Measurements from ENCODE around the gene PXT1. TPM values are rescaled to one million over a fixed set of nuclear protein-coding genes. Genes with fewer than 3 reads are reported as not detected.
"Not testable (repeated sequence)": the region's sequence is repeated elsewhere in the genome, so short reads cannot be mapped to it uniquely, and the experiment has no call there.

The PXT1 gene
- total and polyA plus RNA-seq, 9 of the 15 experiments (the other 6 are each of a cell fraction or from before 2014, with no cell fraction given) = 0.09 to 0.11 (median 0.10) TPM; not detected in 5

DNA sequence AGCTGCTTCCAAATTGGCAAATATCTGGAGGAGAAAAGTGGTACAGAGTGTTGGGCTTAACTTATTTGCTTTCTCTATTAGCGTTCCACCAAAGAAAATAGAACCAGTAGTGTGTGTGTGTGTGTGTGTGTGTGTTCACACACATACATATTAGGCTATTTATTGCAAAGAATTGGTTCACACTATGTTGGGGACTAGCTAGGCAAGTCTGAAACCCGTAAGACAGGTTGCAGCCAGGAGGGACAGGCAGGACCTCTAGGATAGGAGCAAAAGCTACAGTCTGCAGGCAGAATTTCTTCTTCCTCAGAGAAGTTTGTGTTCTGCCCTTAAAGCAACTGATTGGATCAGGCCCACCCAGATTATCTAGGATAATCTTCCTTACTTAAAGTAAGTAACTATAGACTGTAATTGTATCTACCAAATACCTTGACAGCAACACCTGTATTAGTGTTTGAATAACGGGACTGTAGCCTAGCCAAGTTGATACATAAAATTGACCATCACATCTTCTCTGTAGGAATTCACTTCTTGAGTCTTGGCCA is 12.9 kb upstream of the PXT1 start:
- ATAC-seq = no peak
- Histone ChIP-seq H3K9me3 (replicated peaks; ENCODE audit: control insufficient read depth, insufficient read depth, low read depth, low read length) (no peaks in the 10 kb centered on the region), H4K20me1 (replicated peaks; ENCODE audit: control insufficient read depth, insufficient read depth, low read length) (peaks cover 3% of the 10 kb centered on the region; the same call in 1 of the 2 replicates), H3K4me2 (ENCODE audit: insufficient read depth, low read length) (no peak overlapping the region), H3K79me2 (ENCODE audit: control insufficient read depth, insufficient read depth, low read length) (peaks cover 87% of the 10 kb centered on the region), H3K9ac (ENCODE audit: insufficient read depth in 1 of 2, low read depth in 2 of 2, low read length in 2 of 2) (no peak overlapping the region), H3K27ac (ENCODE audit: extremely low read depth, low read depth, low read length) (no peak overlapping the region), H3K36me3 (ENCODE audit: control insufficient read depth, insufficient read depth, low read length) (peaks cover 44% of the 10 kb centered on the region), H3K27me3 (ENCODE audit: control insufficient read depth in 2 of 2, insufficient read depth in 2 of 2, low read length in 2 of 2) (no peaks in the 10 kb centered on the region), H3K9me1 (ENCODE audit: control insufficient read depth, insufficient read depth, low read length) (no peaks in the 10 kb centered on the region), H3K4me3 (no peak overlapping the region), H2AFZ (ENCODE audit: low read depth, low read length) (no peak overlapping the region), H3K4me1 (replicated peaks in 1 of 2; ENCODE audit: control insufficient read depth in 2 of 2, insufficient read depth in 2 of 2, low read length in 2 of 2) (peaks cover 0 to 4% of the 10 kb centered on the region in 2 experiments; a peak in 1 of 5 replicates)
- ChIA-PET POLR2A (interaction anchor here (0.9 to 1.8 kb wide), 4 partner anchors 9 to 14 kb away, joined by 3 to 7 read pairs (median 4); no protein-coding TSS in a partner anchor), CTCF (ENCODE audit: low intra/inter-chr PET ratio) (no interaction called here)
- 90% methylated on average over 3 of the region's 3 CpGs for WGBS (ENCODE audit: insufficient coverage, low coverage, missing lambda C conversion rate)
- TF ChIP-seq PHB2 (IDR thresholded peaks at IDR 0.05; ENCODE audit: low read depth) (no peak), ZNF134 (CRISPR knock-in tag; conservative IDR thresholded peaks at IDR 0.05) (peak; percentile 88), ADNP (tag; IDR thresholded peaks at IDR 0.05) (no peak), WHSC1 (IDR thresholded peaks at IDR 0.05; ENCODE audit: low read length) (no peak), CHCHD3 (CRISPR knock-in tag; IDR thresholded peaks at IDR 0.05) (no peak)
- in situ Hi-C loops (cut with MboI) = no loop called here
- intact Hi-C loops (cut with micrococcal nuclease) = no loop called here
- no peak for FAIRE-seq
- BruUV-seq (replicated peaks) = no TSS peak
- DNase-seq (ENCODE audit: extremely low read depth in 1 of 4, low spot score in 3 of 4) = no peak

DNA sequence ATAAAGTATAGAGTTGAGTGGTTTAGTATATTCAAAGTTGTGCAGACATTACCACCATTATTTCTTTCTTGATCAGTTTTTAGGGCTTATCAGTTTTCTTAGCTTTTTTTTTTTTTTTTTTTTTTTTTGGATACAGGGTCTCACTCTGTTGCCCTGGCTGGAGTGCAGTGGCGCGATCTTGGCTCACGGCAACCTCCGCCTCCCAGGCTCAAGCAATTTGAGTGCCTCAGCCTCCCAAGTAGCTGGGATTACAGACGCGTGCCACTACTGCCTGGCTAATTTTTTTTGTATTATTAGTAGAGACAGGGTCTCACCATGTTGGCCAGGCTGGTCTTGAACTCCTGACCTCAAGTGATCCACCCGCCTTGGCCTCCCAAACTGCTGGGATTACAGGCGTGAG is 10.2 kb upstream of the PXT1 start:
- H3K9me3 ChIP-seq (replicated peaks; ENCODE audit: control insufficient read depth, insufficient read depth, low read depth, low read length); H4K20me1 ChIP-seq (replicated peaks; ENCODE audit: control insufficient read depth, insufficient read depth, low read length); in situ Hi-C loops (cut with MboI); H2AFZ ChIP-seq (ENCODE audit: low read depth, low read length); CTCF ChIA-PET (ENCODE audit: low intra/inter-chr PET ratio); H3K4me2 ChIP-seq (ENCODE audit: insufficient read depth, low read length); BruUV-seq (replicated peaks); FAIRE-seq; DNase-seq (ENCODE audit: extremely low read depth in 1 of 4, low spot score in 3 of 4); intact Hi-C loops (cut with micrococcal nuclease); H3K9ac ChIP-seq (ENCODE audit: insufficient read depth in 1 of 2, low read depth in 2 of 2, low read length in 2 of 2); H3K4me3 ChIP-seq; H3K27ac ChIP-seq (ENCODE audit: extremely low read depth, low read depth, low read length); H3K4me1 ChIP-seq (replicated peaks in 1 of 2; ENCODE audit: control insufficient read depth in 2 of 2, insufficient read depth in 2 of 2, low read length in 2 of 2); ATAC-seq; H3K9me1 ChIP-seq (ENCODE audit: control insufficient read depth, insufficient read depth, low read length); H3K27me3 ChIP-seq (ENCODE audit: control insufficient read depth in 2 of 2, insufficient read depth in 2 of 2, low read length in 2 of 2): not testable (repeated sequence)
- WGBS (ENCODE audit: insufficient coverage, low coverage, missing lambda C conversion rate) = 97% methylated on average over 7 of the region's 8 CpGs
- H3K79me2 ChIP-seq (ENCODE audit: control insufficient read depth, insufficient read depth, low read length) = peaks cover 91% of the 10 kb centered on the region
- POLR2A ChIA-PET = interaction anchor here (1.0 to 2.0 kb wide), 2 partner anchors 9 to 10 kb away, joined by 3 to 10 read pairs; no protein-coding TSS in a partner anchor
- peaks cover 61% of the 10 kb centered on the region for H3K36me3 ChIP-seq (ENCODE audit: control insufficient read depth, insufficient read depth, low read length)
- TF ChIP-seq ZNF121 (CRISPR knock-in tag; conservative IDR thresholded peaks at IDR 0.05) = peak; percentile 90
